HUES48 (cell line): ENCODE results near the gene SLC12A4.

Source experiments
- H3K27ac ChIP-seq: one replicate; pipeline ENCODE4 v1.7.0; 2013; ENCODE audit warnings: low read depth, low read length, inconsistent platforms
- H3K27me3 ChIP-seq: 2 replicates; pipeline ENCODE4 v1.6.1; 2013; ENCODE audit warnings: mild to moderate bottlenecking, low read length; ENCODE audit not compliant: control insufficient read depth, insufficient read depth
- H3K36me3 ChIP-seq: 2 replicates; pipeline ENCODE4 v1.6.1; 2013; ENCODE audit warnings: low read length; ENCODE audit not compliant: control insufficient read depth, insufficient read depth
- H3K4me1 ChIP-seq: 2 replicates; pipeline ENCODE4 v1.6.1; 2013; ENCODE audit warnings: mild to moderate bottlenecking, low read length; ENCODE audit not compliant: control insufficient read depth, insufficient read depth
- H3K4me3 ChIP-seq: 2 replicates; pipeline ENCODE4 v1.5.1; 2013; ENCODE audit warnings: mild to moderate bottlenecking, low read depth, low read length
- H3K9ac ChIP-seq: 2 replicates; pipeline ENCODE4 v1.6.1; 2013; ENCODE audit warnings: mild to moderate bottlenecking, low read depth, low read length, moderate library complexity
- H3K9me3 ChIP-seq: 2 replicates; pipeline ENCODE4 v1.6.1; 2013; ENCODE audit warnings: low read length; ENCODE audit not compliant: control insufficient read depth, insufficient read depth

The SLC12A4 gene

GRCh38 chr16:67907397-67908180 lies 60.8 kb downstream of the SLC12A4 start:
- no peak overlapping the region for H3K27ac ChIP-seq
- no peaks in the 10 kb centered on the region for H3K9me3 ChIP-seq
- H3K36me3 ChIP-seq: peaks cover 38% of the 10 kb centered on the region
- no peaks in the 10 kb centered on the region for H3K4me1 ChIP-seq
- H3K27me3 ChIP-seq: no peaks in the 10 kb centered on the region
- H3K4me3 ChIP-seq: no peak overlapping the region
- H3K9ac ChIP-seq: no peak overlapping the region

GRCh38 chr16:67902831-67903230 lies 65.6 kb downstream of the SLC12A4 start:
- no peak overlapping the region for H3K4me3 ChIP-seq
- no peaks in the 10 kb centered on the region for H3K27me3 ChIP-seq
- no peak overlapping the region for H3K9ac ChIP-seq
- H3K9me3 ChIP-seq: no peaks in the 10 kb centered on the region
- H3K27ac ChIP-seq: no peak overlapping the region
- no peaks in the 10 kb centered on the region for H3K4me1 ChIP-seq
- peaks cover 9% of the 10 kb centered on the region; the same call in 1 of the 2 replicates for H3K36me3 ChIP-seq

DNA sequence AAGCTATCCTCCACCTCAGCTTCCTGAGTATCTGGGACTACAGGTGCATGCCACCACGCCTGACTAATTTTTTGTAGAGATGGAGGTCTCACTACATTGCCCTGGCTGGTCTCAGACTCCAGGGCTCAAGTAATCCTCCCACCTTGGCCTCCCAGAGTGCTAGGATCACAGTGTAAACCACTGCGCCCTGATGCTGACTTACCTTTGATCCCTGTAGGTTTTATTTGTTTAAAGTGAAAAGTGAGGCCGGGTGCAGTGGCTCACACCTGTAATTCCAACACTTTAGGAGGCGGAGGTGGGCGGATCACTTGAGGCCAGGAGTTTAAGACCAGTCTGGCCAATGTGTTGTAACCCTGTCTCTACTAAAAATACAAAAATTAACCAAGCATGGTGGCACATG lies 66.7 kb downstream of the SLC12A4 start:
- Histone ChIP-seq H3K27ac (no peak overlapping the region), H3K9ac (no peak overlapping the region), H3K36me3 (peaks cover 9% of the 10 kb centered on the region; the same call in 1 of the 2 replicates), H3K27me3 (no peaks in the 10 kb centered on the region), H3K9me3 (no peaks in the 10 kb centered on the region), H3K4me1 (no peaks in the 10 kb centered on the region), H3K4me3 (no peak overlapping the region)

- no peaks in the 10 kb centered on the region for H3K36me3 ChIP-seq
- no peaks in the 10 kb centered on the region for H3K27me3 ChIP-seq
- no peaks in the 10 kb centered on the region for H3K9me3 ChIP-seq
- H3K9ac ChIP-seq: no peak overlapping the region
- H3K27ac ChIP-seq: no peak overlapping the region
- 0 out of 2 replicates have a peak, but pooled peaks cover 7% of the 10 kb centered on the region for H3K4me1 ChIP-seq
- no peak overlapping the region for H3K4me3 ChIP-seq
Observed at GRCh38 chr16:67897231-67897630, 71.2 kb downstream of the SLC12A4 start.

GRCh38 chr16:67893743-67894399 lies 74.6 kb downstream of the SLC12A4 start:
- peak overlapping the region; percentile 83 for H3K27ac ChIP-seq

More at GRCh38 chr16:67893743-67894399, 74.6 kb downstream of the SLC12A4 start:
- H3K27me3 ChIP-seq: no peaks in the 10 kb centered on the region
- peak overlapping the region; percentile 99 for H3K4me3 ChIP-seq
- peak overlapping the region; percentile 96 for H3K9ac ChIP-seq
- no peaks in the 10 kb centered on the region for H3K36me3 ChIP-seq
- no peaks in the 10 kb centered on the region for H3K9me3 ChIP-seq
- 0 out of 2 replicates have a peak, but pooled peaks cover 8% of the 10 kb centered on the region for H3K4me1 ChIP-seq
